ENCODE data around the gene RPS6KC1.
A peak's percentile ranks its signal among the peaks of the same experiment; 100 is the strongest.

The RPS6KC1 gene

DNA sequence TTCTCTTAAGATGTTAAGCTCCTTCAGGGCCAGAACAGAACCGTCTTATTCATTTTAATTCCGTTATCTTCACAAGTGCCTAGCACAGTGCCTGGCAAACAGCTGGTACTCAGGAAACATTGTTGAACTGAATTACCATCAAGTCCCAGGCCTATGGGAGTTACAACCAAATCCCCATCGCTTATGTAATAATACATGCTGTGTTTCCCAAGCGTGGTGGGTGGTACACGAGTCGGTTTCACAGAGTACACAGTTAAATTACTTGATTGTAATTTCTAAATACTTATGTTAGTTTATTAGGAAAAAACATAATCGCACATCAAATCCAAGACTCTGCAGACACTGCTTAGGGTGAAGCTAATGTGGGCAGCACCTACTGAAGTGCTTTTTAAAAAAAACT is 36.4 kb upstream of the RPS6KC1 start:
- H3K9ac ChIP-seq (ENCODE audit: low read length) = peak overlapping the region; percentile 76
- no peak overlapping the region for H2AFZ ChIP-seq (ENCODE audit: low read length)
- H3K27ac ChIP-seq (ENCODE audit: low read depth, low read length, poor library complexity, severe bottlenecking) = peak overlapping the region; percentile 54
- TF ChIP-seq, protein P1, sequence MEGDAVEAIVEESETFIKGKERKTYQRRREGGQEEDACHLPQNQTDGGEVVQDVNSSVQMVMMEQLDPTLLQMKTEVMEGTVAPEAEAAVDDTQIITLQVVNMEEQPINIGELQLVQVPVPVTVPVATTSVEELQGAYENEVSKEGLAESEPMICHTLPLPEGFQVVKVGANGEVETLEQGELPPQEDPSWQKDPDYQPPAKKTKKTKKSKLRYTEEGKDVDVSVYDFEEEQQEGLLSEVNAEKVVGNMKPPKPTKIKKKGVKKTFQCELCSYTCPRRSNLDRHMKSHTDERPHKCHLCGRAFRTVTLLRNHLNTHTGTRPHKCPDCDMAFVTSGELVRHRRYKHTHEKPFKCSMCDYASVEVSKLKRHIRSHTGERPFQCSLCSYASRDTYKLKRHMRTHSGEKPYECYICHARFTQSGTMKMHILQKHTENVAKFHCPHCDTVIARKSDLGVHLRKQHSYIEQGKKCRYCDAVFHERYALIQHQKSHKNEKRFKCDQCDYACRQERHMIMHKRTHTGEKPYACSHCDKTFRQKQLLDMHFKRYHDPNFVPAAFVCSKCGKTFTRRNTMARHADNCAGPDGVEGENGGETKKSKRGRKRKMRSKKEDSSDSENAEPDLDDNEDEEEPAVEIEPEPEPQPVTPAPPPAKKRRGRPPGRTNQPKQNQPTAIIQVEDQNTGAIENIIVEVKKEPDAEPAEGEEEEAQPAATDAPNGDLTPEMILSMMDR (IDR thresholded peaks at IDR 0.05; ENCODE audit: low read length) = no peak
- no peak for TF ChIP-seq EZH2 (IDR thresholded peaks at IDR 0.05; ENCODE audit: borderline replicate concordance, low read length)
- no peaks in the 10 kb centered on the region for H3K9me2 ChIP-seq (ENCODE audit: low read depth, low read length)
- no peaks in the 10 kb centered on the region for H3K27me3 ChIP-seq (ENCODE audit: insufficient read depth, low read length)
- no peaks in the 10 kb centered on the region for H3F3A ChIP-seq (ENCODE audit: insufficient read depth, low read length)
- peaks cover 24% of the 10 kb centered on the region for H3K4me1 ChIP-seq (ENCODE audit: insufficient read depth, low read length, severe bottlenecking)
- H3K4me3 ChIP-seq (ENCODE audit: low read depth, low read length, poor library complexity, severe bottlenecking) = peak overlapping the region; percentile 75
- no peaks in the 10 kb centered on the region for H3K9me3 ChIP-seq (ENCODE audit: low read length)
- H3K36me3 ChIP-seq (ENCODE audit: insufficient read depth, low read length) = peaks cover 18% of the 10 kb centered on the region
- peaks cover 18% of the 10 kb centered on the region for H3K79me2 ChIP-seq (ENCODE audit: insufficient read depth, low read length)
- no peaks in the 10 kb centered on the region for H4K20me1 ChIP-seq (ENCODE audit: insufficient read depth, low read length)
- peak overlapping the region; percentile 89 for H3K4me2 ChIP-seq (ENCODE audit: low read length)

DNA sequence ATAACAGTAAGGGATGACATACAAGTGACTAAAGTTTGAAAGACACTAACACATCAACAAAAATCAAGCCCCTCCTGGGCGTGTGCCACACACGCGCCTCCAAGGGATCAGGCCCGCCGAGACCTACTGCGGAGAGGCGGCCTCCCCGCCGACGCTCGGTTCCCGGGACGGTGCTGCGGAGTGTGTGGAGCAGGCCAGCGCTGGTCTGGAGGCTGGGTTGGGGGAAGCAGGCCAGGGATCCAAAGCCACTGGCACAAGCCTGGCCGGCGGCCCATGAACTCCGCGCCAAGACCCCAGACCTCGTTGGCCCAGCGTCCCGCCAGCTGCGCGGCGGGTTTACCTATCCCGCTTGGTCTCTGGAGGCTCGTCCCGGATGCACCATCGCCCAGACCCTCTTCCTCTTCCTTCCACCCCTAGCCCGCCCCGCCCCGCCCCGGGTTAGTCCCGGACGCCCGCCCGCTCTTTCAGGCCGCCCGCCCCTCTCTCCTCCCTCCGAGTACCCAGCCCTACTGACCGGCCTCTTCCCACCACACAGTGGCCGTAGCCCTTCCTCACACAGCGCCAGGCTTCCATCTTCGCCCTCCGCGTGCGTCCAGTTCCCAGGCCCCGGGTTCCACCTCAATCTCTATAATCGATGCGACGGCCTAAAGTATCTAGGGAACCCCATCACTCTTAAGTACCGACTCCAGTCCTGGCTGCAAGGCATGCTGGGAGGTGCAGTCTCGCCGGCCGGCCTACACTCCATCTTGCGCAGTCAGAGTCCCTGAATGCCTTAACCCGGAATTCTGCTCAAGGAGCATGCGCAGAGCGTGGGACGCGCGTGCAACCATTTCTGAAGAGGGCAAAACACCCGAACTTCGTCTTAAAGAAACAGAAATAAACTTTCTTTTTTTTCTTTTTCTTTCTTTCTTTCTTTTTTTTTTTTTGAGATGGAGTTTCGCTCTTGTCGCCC is 35.7 kb upstream of the RPS6KC1 start, which contains the start of gene ANGEL2:
Gene ANGEL2, minus strand, starts transcription at position 769 of the 952 bp plus-strand sequence. Its CDS starts 196 bp downstream, at position 573.
- H3K27me3 ChIP-seq (ENCODE audit: insufficient read depth, low read length) = no peaks in the 10 kb centered on the region
- H3K9me3 ChIP-seq (ENCODE audit: low read length) = no peaks in the 10 kb centered on the region
- no peaks in the 10 kb centered on the region for H3F3A ChIP-seq (ENCODE audit: insufficient read depth, low read length)
- H3K36me3 ChIP-seq (ENCODE audit: insufficient read depth, low read length) = peaks cover 18% of the 10 kb centered on the region
- H3K27ac ChIP-seq (ENCODE audit: low read depth, low read length, poor library complexity, severe bottlenecking) = peak within 1 kb of the TSS; percentile 54
- H3K79me2 ChIP-seq (ENCODE audit: insufficient read depth, low read length) = peaks cover 18% of the 10 kb centered on the region
- no peaks in the 10 kb centered on the region for H3K9me2 ChIP-seq (ENCODE audit: low read depth, low read length)
- H4K20me1 ChIP-seq (ENCODE audit: insufficient read depth, low read length) = no peaks in the 10 kb centered on the region
- H3K4me1 ChIP-seq (ENCODE audit: insufficient read depth, low read length, severe bottlenecking) = peaks cover 24% of the 10 kb centered on the region
- H3K4me2 ChIP-seq (ENCODE audit: low read length) = peak within 1 kb of the TSS; percentile 89
- H3K9ac ChIP-seq (ENCODE audit: low read length) = peak within 1 kb of the TSS; percentile 76
- no peak within 1 kb of the TSS for H2AFZ ChIP-seq (ENCODE audit: low read length)
- TF ChIP-seq, protein P1 (IDR thresholded peaks at IDR 0.05; ENCODE audit: low read length) = no peak
- no peak for TF ChIP-seq EZH2 (IDR thresholded peaks at IDR 0.05; ENCODE audit: borderline replicate concordance, low read length)
- H3K4me3 ChIP-seq (ENCODE audit: low read depth, low read length, poor library complexity, severe bottlenecking) = peak within 1 kb of the TSS; percentile 75

- H3K9ac ChIP-seq (ENCODE audit: low read length) = no peak overlapping the region
- TF ChIP-seq, protein P1 (IDR thresholded peaks at IDR 0.05; ENCODE audit: low read length) = no peak
- H3K27ac ChIP-seq (ENCODE audit: low read depth, low read length, poor library complexity, severe bottlenecking) = no peak overlapping the region
- H3K4me1 ChIP-seq (ENCODE audit: insufficient read depth, low read length, severe bottlenecking) = peaks cover 24% of the 10 kb centered on the region
- no peaks in the 10 kb centered on the region for H3K9me2 ChIP-seq (ENCODE audit: low read depth, low read length)
- H4K20me1 ChIP-seq (ENCODE audit: insufficient read depth, low read length) = no peaks in the 10 kb centered on the region
- H2AFZ ChIP-seq (ENCODE audit: low read length) = no peak overlapping the region
- H3K9me3 ChIP-seq (ENCODE audit: low read length) = no peaks in the 10 kb centered on the region
- H3K27me3 ChIP-seq (ENCODE audit: insufficient read depth, low read length) = no peaks in the 10 kb centered on the region
- no peak overlapping the region for H3K4me3 ChIP-seq (ENCODE audit: low read depth, low read length, poor library complexity, severe bottlenecking)
- H3K79me2 ChIP-seq (ENCODE audit: insufficient read depth, low read length) = peaks cover 14% of the 10 kb centered on the region
- H3F3A ChIP-seq (ENCODE audit: insufficient read depth, low read length) = no peaks in the 10 kb centered on the region
- H3K36me3 ChIP-seq (ENCODE audit: insufficient read depth, low read length) = no peaks in the 10 kb centered on the region
- H3K4me2 ChIP-seq (ENCODE audit: low read length) = no peak overlapping the region
These were observed 33.4 kb upstream of the RPS6KC1 start for GRCh38 chr1:213017447-213018273.

Measured in OCI-LY1 (cell line).